Adrenal gland (tissue), 12 donors: ENCODE results near the gene RNF10. TPM values are rescaled to one million over a fixed set of nuclear protein-coding genes. Genes with fewer than 3 reads are reported as not detected.

Experiments used
- DNase-seq, 7 donors: peaks; one replicate each; pipeline ENCODE4 v3.0.0-alpha.2; 2019 to 2020
- H3K27ac ChIP-seq, 5 donors: fragments of 200-600 bp; sonication (generic) in 4 of 5; 1 replicate in 3 of 5; 2 replicates in 2 of 5; pipeline versions ENCODE4 v1.5.1 to v1.8.0; 2016 to 2020; ENCODE audit warnings: mild to moderate bottlenecking in 1 of 5
- H3K27me3 ChIP-seq: fragments of 200-600 bp; 2 replicates; pipeline ENCODE4 v1.8.0; 2021
- H3K36me3 ChIP-seq, 2 donors: fragments of 200-600 bp; replicated peaks in 1 of 2; 1 replicate in 1 of 2; 2 replicates in 1 of 2; pipeline versions ENCODE4 v1.5.1 to v1.8.0; 2018 to 2022
- H3K4me1 ChIP-seq, 2 donors: fragments of 200-600 bp; replicated peaks in 1 of 2; 1 replicate in 1 of 2; 2 replicates in 1 of 2; pipeline versions ENCODE4 v1.5.1 to v1.8.0; 2018 to 2021
- H3K4me3 ChIP-seq, 4 donors: fragments of 200-600 bp; sonication (generic) in 3 of 4; one replicate each; pipeline ENCODE4 v1.5.1; 2016 to 2018
- H3K9me3 ChIP-seq, 3 donors: fragments of 200-600 bp; sonication (generic) in 1 of 3; replicated peaks in 1 of 3; 1 replicate in 2 of 3; 2 replicates in 1 of 3; pipeline versions ENCODE4 v1.5.1 to v1.8.0; 2016 to 2021
- CTCF ChIP-seq, 6 experiments: fragments of 450-650 bp in 4 of 6; fragments of 200-600 bp in 2 of 6; sonication (generic) in 1 of 6; IDR thresholded peaks; 1 replicate in 5 of 6; 2 replicates in 1 of 6; pipeline versions ENCODE4 v1.5.1 to v1.8.0; 2016 to 2021; ENCODE audit warnings: antibody characterized with exemption in 6 of 6, mild to moderate bottlenecking in 2 of 6, moderate library complexity in 1 of 6
- POLR2A ChIP-seq, 2 donors: fragments of 450-650 bp; IDR thresholded peaks; one replicate each; pipeline ENCODE4 v1.6.1; 2017; ENCODE audit warnings: antibody characterized with exemption in 2 of 2, mild to moderate bottlenecking in 2 of 2, moderate library complexity in 1 of 2
- WGBS, 4 donors: extraction: QIAGEN DNeasy Blood & Tissue Kit in 2 of 4; methylation state at CpG; one replicate each; pipeline versions ENCODE4 v1.1.5 to v1.1.7; 2013 to 2017; 5-methylcytosine and 5-hydroxymethylcytosine counted together
- intact Hi-C, 2 donors: fragments of 100-400 bp; cut with DNase I; formaldehyde crosslinking; loops; one replicate each; pipeline versions ENCODE4 v1.14.1 to v1.15.0; 2022 to 2023
- polyA plus RNA-seq, 3 donors: library from polyadenylated mRNA; stranded (reverse); fragments of 200-250 nt in 2 of 3; fragments of 350-450 nt in 1 of 3; fragmentation: Illumina TruSeq in 1 of 3; extraction: RNeasy Lipid Tissue Mini Kit (QIAGEN cat#74804) in 1 of 3; gene quantifications; one replicate each; pipeline ENCODE4 v1.2.3, GENCODE V29; 2013 to 2014
- total RNA-seq, 9 donors: library from RNA; depleted of rRNA in 4 of 9; stranded (reverse); fragments of >200 nt in 4 of 9; fragments of 120-200 nt in 1 of 9; fragmentation: NEBNext Ultra II Directional in 1 of 9; extraction: Animal tissue kit (Norgen Biotek cat#: 25700) in 1 of 9; gene quantifications; one replicate each; pipeline versions ENCODE4 v1.1.0 to v1.2.4, GENCODE V29; 2013 to 2023
- donor health status: healthy with polysubstance abuse.
- donor health status: Bipolar disorder and iron deficiency.
- donor health status: DM: yes; HTN: yes; CAD: no.
- donor health status: DM: no; HTN: no; CAD: no.
- donor health status: DM: no; HTN: no; CAD: no.
- donor health status: DM: yes; HTN: yes; CAD: no.

The RNF10 gene
- total and polyA plus RNA-seq, 12 donors: 99.9 to 741 (median 257) TPM

GRCh38 chr12:120583478-120584030, 49.4 kb downstream of the RNF10 start:
- H3K9me3 ChIP-seq: no peaks in the 10 kb centered on the region
- intact Hi-C loops: loop anchor here (5.0 to 10.0 kb wide), 4 partner anchors 71 to 391 kb away; partner anchors contain the start of genes UNC119B (in 2 of the 2) and HNF1A (in 1 of the 2)
- H3K36me3 ChIP-seq: peaks cover 0 to 11% of the 10 kb centered on the region in 2 donors
- H3K4me3 ChIP-seq: no peak overlapping the region
- no peaks in the 10 kb centered on the region for H3K27me3 ChIP-seq
- no peak overlapping the region for H3K27ac ChIP-seq
- WGBS, 4 donors: 17 to 21% (median 18%) methylated on average over 19 to 20 of the region's 20 CpGs
- DNase-seq: peak; percentile 69 to 86 (median 73)
- peaks cover 11 to 26% of the 10 kb centered on the region in 2 donors for H3K4me1 ChIP-seq
- TF ChIP-seq POLR2A (IDR thresholded peaks at IDR 0.05): no peak
- TF ChIP-seq CTCF (IDR thresholded peaks at IDR 0.05): peak; percentile 86 to 95 (median 91)

- intact Hi-C loops: loop anchor here (5.0 to 10.0 kb wide), 5 partner anchors 63 to 390 kb away; partner anchors contain the start of genes UNC119B (in 2 of the 2) and HNF1A (in 1 of the 2)
- TF ChIP-seq POLR2A (IDR thresholded peaks at IDR 0.05): no peak
- TF ChIP-seq CTCF (IDR thresholded peaks at IDR 0.05): peak; percentile 11 to 47 (median 30)
- H3K36me3 ChIP-seq: peaks cover 0 to 2% of the 10 kb centered on the region in 2 donors
- no peak overlapping the region for H3K27ac ChIP-seq
- H3K4me3 ChIP-seq: peak overlapping the region in 1 of 4 donors; percentile 66
- DNase-seq: peak in 5 of 7 donors; percentile 44 to 49 (median 46)
- 1 to 13% (median 4%) methylated on average over 12 to 65 of the region's 65 CpGs for WGBS, 4 donors
- no peaks in the 10 kb centered on the region for H3K9me3 ChIP-seq
- H3K4me1 ChIP-seq: peaks cover 11 to 26% of the 10 kb centered on the region in 2 donors
- H3K27me3 ChIP-seq: no peaks in the 10 kb centered on the region
Measured at GRCh38 chr12:120584343-120585149, 50.4 kb downstream of the RNF10 start.

GRCh38 chr12:120586206-120586605, 52.0 kb downstream of the RNF10 start:
- no peak overlapping the region for H3K4me3 ChIP-seq
- no peak overlapping the region for H3K27ac ChIP-seq
- no peaks in the 10 kb centered on the region for H3K36me3 ChIP-seq
- H3K4me1 ChIP-seq: peaks cover 6 to 16% of the 10 kb centered on the region in 2 donors
- no peak for DNase-seq
- WGBS, 4 donors: 72 to 77% (median 76%) methylated on average over 7 of the region's 7 CpGs
- H3K27me3 ChIP-seq: no peaks in the 10 kb centered on the region
- no peak for TF ChIP-seq CTCF (IDR thresholded peaks at IDR 0.05)
- intact Hi-C loops: loop anchor here (5.0 to 10.0 kb wide), 4 partner anchors 61 to 389 kb away; partner anchors contain the start of genes HNF1A (in 1 of the 2) and UNC119B (in 1 of the 2)
- no peaks in the 10 kb centered on the region for H3K9me3 ChIP-seq

- Histone ChIP-seq H3K4me1 (peaks cover 2 to 13% of the 10 kb centered on the region in 2 donors), H3K36me3 (no peaks in the 10 kb centered on the region), H3K9me3 (no peaks in the 10 kb centered on the region), H3K27ac (no peak overlapping the region), H3K4me3 (no peak overlapping the region), H3K27me3 (no peaks in the 10 kb centered on the region)
- 91 to 95% (median 93%) methylated on average over 2 of the region's 2 CpGs for WGBS, 4 donors
- intact Hi-C loops: loop anchor here (5.0 to 10.0 kb wide), 4 partner anchors 60 to 388 kb away; partner anchors contain the start of genes HNF1A (in 1 of the 2) and UNC119B (in 1 of the 2)
- DNase-seq: no peak
- TF ChIP-seq POLR2A (IDR thresholded peaks at IDR 0.05) (no peak), CTCF (IDR thresholded peaks at IDR 0.05) (no peak)
Measured at GRCh38 chr12:120586860-120587259, 52.7 kb downstream of the RNF10 start.
